Measurements from ENCODE around the gene HTR2A.
"Not testable (repeated sequence)": the region's sequence is repeated elsewhere in the genome, so short reads cannot be mapped to it uniquely, and the experiment has no call there.

HTR2A gene

DNA sequence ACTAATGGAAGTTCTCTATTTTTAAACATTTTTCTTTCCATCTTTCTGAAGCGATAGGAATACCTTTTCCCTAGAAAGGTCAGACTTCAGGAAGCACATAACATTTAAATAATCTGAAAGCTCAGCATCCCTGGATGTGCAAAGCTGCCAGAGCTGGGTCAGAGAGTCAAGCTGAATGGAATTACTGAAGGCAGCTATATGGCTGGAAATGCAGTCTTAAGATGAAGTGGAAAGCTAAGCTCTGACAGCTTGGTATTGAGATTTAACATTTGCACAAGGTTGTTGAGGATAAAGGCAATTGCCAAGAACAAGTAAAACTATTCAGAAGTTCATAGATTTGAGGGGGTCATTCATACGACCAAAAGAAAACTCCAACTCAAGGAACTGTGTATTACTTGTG lies 28.8 kb downstream of the HTR2A start:
- no peak for DNase-seq

DNA sequence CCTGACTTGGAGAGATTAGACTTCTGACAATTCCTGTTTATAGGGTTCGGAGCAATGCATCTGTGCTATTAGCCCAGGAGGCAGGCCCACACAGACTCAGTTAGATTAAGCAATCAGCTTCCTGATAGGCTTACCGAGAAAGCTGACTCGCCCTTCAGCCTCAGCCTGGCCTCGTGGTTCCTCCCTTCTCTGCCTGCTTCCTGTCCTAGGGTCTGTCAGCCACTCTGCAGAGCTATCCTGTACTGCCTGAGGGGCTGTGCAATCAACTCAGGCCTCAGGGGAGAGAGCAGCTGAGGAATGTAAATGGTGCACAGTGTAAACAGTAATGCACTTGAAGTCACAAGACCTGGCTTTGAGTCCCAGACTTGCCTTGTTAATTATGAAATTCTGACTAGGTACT lies 30.7 kb downstream of the HTR2A start:
- no peak for DNase-seq

DNA sequence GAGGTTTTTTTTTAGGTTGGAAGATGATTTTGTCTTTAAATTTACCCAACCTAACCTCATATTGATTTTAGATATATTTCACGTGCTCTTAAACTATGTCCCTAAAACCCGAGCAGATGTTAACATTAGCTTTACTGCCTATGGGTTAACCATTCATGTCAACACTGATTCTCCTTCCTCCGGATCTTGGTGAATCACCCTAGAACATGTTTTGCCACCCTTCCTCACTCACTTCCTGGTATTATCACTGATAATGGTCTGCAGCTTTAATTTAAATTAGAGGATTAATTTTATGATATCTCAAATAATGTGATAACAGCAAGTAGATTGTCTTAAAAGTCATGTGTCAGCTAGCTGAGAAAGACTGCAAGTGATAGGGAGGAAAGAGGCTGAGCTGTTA lies 31.9 kb downstream of the HTR2A start:
- no peak for DNase-seq

DNA sequence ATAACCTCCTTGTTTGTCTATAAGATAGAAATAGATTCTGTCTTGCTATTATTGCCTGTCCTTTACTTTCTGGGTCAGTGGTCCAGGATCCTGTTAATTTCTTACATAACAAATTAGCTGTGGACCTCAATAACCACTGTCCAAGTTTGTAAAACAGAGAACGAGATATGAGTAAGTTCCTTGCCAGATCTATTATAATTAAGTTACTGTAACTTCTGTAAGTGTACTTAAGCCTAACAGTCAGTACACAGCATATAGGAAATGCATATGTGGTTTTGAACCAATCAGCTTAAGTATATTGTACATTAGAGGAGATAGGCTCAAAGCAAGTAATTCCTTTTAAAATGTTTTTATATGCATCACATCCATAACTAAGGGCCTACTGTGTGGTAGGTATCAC lies 34.9 kb downstream of the HTR2A start:
- DNase-seq, result no peak

DNA sequence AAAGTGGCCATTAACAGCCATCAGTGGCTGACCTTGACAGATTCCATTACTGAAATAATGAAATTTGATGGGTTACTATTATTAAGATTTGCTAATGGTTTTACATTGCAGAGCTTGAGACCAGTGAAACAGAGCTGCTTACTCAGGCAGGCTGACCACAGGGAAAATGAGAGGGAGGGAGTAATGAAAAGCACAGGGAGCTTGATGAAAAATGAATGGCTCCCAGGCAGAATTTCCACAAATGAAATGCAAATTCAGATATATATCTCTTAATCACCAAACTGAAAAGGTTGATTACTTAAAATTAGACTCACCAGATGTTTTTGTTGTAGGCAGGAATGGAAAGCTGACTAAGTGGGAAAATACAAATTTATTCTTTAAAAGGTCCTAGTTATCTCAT lies 36.1 kb downstream of the HTR2A start:
- DNase-seq, result no peak

DNA sequence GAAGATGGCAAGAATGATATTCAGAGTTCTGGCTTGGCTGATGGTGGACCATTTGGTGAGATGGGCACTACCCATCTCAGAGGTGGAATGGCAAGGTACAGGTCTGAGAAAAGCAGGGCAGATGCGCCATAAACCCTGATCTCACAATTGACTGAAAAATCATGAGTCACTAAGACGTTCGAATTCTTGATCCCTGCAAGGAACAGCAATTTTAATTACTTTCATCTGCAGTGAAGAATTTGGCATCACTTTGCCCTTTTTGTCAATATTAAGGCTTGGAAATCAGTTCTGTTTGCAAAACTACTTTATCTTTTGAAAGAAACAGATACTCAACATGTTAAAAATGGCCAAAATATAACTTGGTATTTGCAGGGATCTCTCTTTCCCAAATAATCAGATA lies 38.1 kb downstream of the HTR2A start:
- no peak for DNase-seq

DNA sequence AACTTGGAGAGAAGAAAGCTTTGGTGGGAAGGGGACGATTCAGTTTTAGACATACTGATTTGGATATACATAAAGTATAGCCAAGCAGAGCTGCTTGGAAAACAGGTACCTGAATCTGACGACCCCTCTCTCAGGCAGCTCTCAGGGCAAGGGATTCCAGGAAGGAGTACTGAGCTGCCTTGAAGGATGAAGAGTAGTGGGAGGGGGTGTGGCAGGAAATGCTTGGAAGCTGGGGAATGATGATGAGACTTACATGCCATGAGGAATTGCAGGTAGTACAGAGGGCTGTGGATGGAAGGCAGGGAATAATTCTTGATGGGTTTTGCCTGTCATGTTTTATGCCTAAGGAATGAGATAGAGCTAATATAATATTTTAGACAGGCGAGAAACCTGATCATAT lies 38.7 kb downstream of the HTR2A start:
- no peak for DNase-seq

DNA sequence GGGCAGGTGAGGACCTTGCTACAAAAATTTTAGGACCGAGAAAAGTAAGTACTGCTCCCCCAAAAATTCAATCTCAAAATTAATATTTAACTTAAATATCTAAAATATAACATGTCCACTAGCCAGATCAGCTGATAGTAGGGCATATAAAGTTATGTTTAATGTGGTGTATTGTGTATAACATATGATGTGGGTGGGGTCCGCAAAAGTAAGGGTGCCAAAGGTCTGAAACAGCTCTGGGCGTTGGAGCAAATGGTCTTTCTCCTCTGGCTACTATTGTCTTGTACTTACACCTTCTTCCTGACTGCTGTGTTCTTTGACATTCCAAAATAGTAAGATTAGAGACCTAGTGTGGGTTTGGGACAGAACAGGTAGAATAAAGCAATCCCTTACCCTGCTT lies 41.2 kb downstream of the HTR2A start:
- no peak for DNase-seq

DNA sequence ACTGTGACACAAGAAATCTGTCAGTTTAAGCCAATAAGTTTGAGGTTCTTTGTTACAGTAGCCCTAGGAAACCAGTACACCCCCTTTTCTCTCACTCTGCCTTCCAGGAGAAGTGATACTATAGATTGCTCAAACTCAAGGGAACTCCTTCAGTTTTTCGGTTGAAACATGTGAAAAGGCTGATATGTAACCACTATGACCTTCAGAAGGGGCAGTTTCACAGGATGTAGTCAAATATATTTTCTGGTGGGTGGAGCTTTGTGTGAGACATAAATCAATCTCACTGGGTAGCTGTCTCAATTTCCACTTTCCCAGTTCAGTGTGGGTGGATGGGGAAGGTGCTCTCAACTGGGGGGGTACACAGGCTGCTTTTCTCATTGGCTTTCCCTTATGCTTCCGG lies 41.7 kb downstream of the HTR2A start:
- no peak for DNase-seq

DNA sequence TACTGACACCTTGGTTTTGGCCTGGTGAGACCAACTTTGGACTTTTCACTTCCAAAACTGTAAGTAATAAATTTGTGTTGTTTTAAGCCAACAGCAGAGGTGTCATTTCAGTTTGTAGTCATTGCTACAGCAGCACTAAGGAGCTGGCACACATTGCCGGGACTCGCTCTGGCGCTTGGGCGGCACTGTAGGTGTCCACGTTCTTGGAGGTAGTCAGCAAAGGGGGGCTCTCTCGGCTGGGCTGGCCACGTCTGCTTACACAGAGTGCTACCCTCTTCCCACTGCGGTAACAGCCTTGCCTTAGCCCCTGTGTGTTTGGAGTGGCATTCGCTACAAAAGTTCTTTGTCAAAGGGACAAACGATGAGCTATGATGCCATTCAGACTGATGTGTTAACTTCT lies 44.7 kb downstream of the HTR2A start:
- DNase-seq, result no peak

DNA sequence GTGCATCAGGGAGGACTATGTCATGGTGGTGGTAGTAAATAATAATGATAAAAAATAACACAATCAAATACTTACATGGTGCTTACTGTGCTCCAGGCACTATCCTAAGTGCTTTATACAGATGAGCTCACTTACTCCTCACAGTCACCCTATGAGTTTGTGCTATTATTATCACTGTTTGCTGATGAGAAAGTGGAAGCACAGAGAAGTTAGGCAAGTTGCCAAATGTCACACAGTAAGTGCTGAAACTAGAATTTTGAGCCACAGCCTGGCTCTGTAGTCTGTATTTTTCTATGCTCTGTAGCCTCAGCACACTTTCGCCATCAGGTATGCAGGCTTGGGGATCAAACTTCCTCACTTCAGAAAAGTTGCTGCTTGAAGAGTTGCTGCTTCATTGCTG lies 46.6 kb downstream of the HTR2A start:
- DNase-seq, result no peak

DNA sequence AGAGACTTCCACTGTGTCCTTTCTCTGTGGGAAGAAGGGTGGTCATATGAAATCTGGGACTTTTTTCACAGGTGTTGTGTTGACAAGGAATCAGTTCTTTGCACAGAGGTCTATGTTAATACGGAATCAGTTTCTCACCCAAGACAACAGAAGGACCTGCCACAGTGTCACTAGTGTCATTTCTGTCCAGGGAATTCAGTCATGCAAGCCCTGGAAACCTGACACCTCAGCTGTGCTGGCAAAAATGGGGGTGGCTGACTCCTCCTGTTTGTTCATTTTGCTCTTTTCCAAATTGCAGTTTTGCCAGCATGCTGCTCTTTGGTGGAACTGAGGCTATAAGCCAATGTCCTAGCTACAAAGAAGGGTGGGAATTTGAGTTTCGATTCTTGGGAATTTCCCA lies 50.1 kb downstream of the HTR2A start:
- DNase-seq, result no peak

DNA sequence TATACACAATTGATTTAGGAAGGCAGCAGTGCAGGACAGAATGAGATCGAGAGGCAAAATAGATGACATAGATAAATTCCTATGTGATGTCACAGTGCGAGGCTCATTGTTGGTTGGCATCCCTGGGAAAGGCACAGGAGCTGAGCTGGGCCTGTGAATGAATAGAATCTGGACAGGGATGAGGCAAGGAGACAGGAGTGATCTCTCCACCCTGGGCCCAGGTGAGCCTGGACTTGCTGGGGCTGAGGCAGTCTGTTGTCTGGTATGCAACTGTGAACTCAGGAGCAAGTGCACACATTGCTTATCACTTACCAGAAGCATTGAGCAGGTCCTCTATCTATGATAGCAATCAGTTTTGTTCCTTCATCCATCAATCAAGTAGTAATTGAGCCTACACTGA lies 51.7 kb downstream of the HTR2A start:
- no peak for DNase-seq

DNA sequence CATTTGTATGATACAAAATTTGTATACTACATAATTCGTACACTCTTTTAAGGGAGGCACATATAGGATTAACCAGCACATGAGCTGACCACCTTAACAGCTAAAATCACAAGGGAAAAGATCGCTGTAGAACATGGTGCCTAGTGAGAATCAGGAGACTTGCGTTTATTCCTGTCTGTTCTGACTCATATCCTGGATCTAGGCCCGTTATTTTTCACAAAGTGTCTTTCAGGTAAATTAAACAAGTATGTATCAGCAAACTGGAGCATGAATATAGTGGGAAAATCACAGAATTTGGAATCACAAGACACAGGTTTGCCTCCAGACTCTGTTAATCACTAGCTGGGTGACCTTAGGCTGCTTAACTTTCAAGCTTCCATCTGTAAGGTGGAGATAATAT lies 52.4 kb downstream of the HTR2A start:
- no peak for DNase-seq

DNA sequence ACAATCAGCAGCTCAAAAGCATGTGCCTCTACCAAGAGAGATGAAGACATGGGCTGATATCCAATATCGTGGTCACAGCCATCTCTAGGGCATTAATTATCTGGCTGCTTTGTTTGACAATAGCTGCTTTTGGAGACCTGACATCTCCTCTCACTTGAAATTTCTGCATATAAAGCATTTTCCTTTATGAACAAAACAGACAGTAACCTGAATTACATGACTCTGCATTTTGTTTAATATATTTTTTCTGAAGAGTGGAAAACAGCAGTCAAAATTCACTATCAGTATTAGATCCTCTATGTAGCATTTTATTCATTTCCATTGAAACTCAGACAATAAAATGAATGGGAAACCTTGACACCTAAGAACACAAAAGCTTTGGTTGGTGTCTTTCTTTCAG lies 57.5 kb downstream of the HTR2A start:
- DNase-seq, result no peak

DNA sequence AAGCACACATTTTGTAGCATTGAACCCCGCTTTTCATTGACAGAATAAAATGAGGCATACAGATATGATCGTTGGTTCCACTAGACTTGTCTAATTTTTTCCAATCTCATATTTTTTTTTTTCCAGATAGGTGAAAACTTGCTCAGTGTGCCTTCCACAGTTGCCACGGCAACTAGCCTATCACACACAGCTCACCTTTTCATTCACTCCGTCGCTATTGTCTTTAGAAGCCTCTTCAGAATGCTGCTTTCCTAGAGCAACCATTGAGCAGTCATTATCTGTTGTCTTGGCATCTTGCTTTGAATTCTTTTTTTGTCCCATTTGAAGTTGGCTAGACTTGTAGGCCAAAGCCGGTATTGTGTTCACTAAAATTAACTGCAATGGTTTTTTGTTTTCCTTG lies 62.2 kb downstream of the HTR2A start:
- DNase-seq, result no peak

DNA sequence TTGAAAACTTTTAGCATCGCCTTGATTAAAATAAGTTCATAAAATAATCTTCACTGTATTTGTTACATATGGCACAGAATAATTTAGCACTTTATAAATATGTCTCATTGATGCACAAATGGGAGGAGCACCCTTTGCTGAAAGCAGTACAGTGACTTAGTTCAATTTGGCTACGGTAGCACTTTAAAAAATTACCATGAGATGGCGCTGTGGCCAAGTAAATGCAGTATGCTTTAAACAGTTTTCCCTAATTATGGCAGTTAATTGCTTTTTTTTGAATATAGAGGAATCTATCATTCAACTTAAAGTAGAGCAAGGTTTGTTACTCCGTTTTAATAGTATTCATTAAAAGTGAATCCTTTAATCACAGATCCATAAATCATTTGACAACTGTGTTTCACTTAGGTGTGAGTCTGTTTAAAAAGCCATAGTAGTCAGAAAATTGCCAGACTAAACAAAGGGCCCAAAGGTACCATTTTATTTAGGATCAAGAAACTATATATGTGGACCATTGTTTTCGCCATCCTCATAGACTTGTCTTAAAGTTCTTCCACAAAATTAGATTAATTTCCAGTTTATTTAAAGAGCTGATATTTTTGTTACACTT lies 65.2 kb downstream of the HTR2A start:
- DNase-seq, result peak in 1 of 2 donors; percentile 27

DNA sequence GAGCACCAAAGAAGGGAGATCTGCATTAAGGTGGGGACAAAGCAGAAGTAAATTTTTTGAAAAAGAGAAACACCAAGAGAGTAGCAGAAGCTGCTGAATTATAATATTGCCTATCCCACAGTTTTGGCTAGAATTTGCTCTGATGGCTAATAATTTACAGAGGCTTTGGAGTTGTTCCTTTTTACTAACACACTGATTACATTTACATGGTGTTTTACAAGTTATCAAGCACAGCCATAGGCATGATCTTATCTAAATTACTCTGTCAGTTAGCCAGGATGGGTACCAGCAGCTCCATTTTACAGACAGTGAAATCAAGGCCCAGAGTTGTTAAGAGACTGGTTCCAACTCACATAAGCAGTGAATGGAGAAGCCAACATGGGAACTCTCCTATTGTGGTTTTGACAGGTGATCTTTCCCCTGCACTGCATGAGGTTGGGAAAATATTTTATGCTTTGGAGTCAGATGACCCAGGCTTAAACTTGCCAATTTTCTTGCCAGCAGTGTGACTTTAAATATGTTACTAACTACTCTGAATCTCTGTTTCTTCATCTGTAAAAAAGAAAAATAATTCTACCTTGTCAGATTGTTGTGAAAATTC lies 66.3 kb downstream of the HTR2A start:
- DNase-seq, result no peak

DNA sequence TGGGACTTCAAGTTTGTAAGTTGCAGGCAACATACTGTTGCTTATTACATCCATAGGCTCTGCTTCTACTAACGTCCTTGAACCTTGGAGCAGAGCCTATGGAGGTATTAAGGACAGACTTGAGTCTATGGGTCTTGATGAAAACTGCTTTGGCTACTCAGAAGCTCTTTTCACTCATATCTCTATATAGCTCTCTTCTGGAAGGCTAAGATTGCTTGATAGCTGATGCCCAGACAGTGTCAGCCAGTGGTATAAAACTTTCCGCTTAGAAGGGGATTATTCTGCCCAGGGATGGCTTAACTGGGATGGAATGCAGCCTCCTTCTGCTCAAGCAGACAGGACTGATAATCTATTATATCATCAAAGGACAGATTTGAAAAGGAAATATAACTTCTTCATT lies 74.3 kb downstream of the HTR2A start:
- DNase-seq, result no peak

DNA sequence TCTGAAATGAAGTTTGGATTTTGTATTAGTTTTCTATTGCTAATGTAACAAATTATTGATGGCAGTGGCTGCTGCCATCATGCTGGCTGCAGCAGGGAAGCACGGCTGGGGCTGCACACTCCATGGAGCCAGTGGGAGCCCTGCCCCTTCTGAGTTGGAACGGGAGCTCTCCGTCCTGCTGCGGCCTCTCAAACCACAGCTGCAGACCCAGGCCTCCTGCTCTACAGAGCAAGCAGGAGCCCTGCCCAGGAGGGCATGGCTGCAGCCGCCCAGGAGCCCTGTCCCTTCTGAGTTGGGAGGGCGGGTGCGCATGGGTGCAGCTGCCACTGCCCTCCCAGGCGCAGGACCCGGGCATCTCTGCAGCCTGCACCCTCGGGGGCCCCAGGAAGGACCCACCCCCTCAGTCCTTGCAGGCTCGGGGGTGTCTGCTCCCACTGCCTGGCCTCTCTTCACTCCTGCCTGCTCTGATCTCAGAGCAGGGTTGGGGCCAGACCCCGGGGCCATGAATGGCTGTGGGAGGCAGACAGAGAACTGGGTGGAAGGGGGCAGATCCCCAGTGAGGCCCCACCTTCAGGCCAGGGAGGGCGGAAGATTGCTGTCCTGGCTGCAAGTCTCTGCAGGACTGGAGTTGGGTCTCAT lies 78.9 kb downstream of the HTR2A start:
- DNase-seq, result no peak

DNA sequence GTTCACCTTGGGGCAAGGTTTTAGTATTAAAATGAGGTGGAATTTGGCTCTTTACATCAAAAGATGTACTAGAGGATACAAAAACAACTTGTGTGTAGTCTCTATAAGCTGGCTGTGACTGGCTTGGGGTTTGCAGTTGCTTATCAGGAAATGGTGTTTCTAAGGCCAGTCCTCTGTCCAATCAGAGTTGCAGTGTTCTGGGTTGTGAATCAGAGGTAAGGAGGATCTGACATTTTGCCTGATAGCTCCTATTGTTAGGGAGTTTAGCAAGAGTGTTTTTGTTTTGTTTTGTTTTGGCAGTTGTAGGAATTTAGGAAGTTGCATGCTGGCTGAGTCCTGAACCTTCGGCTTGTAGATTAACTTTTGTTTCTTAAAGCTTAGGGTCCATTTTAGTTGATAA lies 79.8 kb downstream of the HTR2A start:
- DNase-seq, result no peak

DNA sequence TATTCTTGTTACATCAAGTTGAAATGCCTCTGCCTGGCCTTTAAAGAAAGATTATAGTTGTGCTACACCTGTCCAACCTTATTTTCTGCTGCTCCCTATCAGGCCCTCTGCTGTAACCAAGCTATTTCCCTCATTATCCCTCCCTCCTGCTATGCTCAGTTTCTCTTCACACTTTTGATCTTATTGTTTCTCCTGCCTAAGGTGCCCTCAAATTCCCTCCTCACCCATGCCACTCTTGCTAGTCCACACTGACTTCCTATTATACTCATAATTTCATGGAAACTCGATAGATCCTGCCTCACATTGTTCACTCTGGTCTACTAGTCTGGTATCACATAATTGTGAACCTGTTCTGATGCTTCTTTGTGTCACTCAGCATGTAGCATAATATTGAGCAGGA lies 80.5 kb downstream of the HTR2A start:
- DNase-seq, result no peak

DNA sequence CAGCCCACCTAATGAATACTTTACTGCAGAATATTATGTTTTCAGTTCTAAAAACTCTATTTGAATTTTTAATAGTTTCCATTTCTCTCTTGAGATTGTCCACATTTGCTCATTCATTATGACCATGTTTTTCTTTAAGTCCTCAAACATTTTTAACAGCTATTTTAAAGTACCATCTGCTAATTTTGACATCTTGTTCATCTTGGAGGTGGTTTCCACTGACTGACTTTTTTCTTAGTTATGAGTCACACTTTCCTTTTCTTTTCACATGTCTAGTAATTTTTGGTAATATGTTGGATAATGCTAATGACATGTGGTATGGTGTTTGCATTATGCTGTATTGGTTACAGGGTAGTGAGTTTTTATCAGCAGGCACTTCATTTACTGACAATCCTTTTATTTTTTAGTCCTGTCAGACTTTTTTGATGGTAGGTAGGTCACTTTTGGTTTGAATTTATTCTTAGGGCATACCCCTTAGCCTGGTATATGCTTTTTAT lies 84.5 kb downstream of the HTR2A start:
- no peak for DNase-seq

DNA sequence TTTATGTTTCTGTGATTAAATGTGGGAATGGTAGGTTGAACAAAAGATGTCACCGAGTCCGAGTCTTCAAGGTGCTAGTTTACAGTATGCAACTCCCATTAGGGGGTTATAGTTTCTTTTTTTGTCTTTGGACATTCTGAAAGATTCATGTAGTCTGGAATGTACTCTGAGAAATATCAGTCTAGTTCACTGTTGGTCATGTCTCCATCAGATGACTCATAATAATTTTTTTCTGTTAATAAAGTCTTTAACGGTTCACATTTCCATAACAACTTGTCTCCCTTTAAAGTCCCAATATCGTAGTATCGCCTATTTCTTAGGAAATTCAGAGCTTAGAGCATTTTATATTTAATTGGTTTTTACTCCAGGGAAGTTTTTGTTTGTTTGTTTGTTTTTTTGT lies 86.4 kb downstream of the HTR2A start:
- DNase-seq, result no peak

DNA sequence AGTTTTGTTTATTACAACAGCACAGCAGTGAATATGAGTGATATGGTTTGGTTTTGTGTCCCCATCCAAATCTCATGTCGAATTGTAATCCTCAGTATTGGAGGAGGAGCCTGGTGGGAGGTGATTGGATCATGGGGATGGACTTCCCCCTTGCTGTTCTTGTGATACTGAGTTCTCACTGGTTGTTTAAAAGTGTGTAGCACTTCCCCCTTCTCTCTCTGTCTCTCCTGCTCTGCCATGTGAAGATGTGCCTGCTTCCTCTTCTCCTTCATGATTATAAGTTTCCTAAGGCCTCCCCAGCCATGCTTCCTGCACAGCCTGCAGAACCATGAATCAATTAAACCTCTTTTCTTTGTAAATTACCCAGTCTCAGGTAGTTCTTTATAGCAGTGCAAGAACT lies 91.9 kb downstream of the HTR2A start:
- not testable (repeated sequence) for DNase-seq

Data from activated CD4-positive, alpha-beta T cell treated with anti-CD3 and anti-CD28 coated beads for 4 hours (primary cell).